Vagina (tissue), 2 donors: ENCODE measurements around the gene TMPRSS15. TPM values are rescaled to one million over a fixed set of nuclear protein-coding genes. Genes with fewer than 3 reads are reported as not detected.

Experiments used
- DNase-seq, 2 donors: peaks; one replicate each; pipeline ENCODE4 v3.0.0-alpha.2; 2017; ENCODE audit errors: extremely low spot score in 2 of 2
- H3K27ac ChIP-seq: fragments of 200-600 bp; sonication (generic); one replicate; pipeline ENCODE4 v1.5.1; 2019
- H3K27me3 ChIP-seq: fragments of 200-600 bp; sonication (generic); one replicate; pipeline ENCODE4 v1.5.1; 2019
- H3K36me3 ChIP-seq, 2 donors: fragments of 200-600 bp; sonication (generic); one replicate each; pipeline ENCODE4 v1.5.1; 2017 to 2019
- H3K4me1 ChIP-seq: fragments of 200-600 bp; sonication (generic); one replicate; pipeline ENCODE4 v1.5.1; 2019
- H3K4me3 ChIP-seq, 2 donors: fragments of 200-600 bp; sonication (generic); 1 replicate in 1 of 2; 2 replicates in 1 of 2; pipeline ENCODE4 v1.5.1; 2016 to 2019
- H3K9me3 ChIP-seq: fragments of 200-600 bp; sonication (generic); one replicate; pipeline ENCODE4 v1.5.1; 2019
- POLR2A ChIP-seq, 2 donors: fragments of 450-650 bp; IDR thresholded peaks; one replicate each; pipeline ENCODE4 v1.6.1; 2017; ENCODE audit warnings: antibody characterized with exemption in 2 of 2, mild to moderate bottlenecking in 2 of 2, moderate library complexity in 2 of 2
- POLR2AphosphoS5 ChIP-seq, 2 donors: sonication (generic); formaldehyde crosslinking; IDR thresholded peaks; one replicate each; pipeline ENCODE4 v1.9.0; 2017; ENCODE audit warnings: antibody characterized with exemption in 2 of 2, mild to moderate bottlenecking in 2 of 2, low read depth in 1 of 2; ENCODE audit not compliant: insufficient read depth in 1 of 2
- intact Hi-C: fragments of 100-400 bp; cut with DNase I; formaldehyde crosslinking; loops from one replicate; pipeline ENCODE4 v1.15.1; 2023
- total RNA-seq: library from RNA; depleted of rRNA; stranded (reverse); fragments of >200 nt; gene quantifications from one replicate; pipeline ENCODE4 v1.2.3, GENCODE V29; 2016
- TF ChIP-seq, protein P1 (sequence below), 3 experiments: fragments of 450-650 bp in 2 of 3; fragments of 200-600 bp in 1 of 3; sonication (generic) in 1 of 3; IDR thresholded peaks; one replicate each; pipeline ENCODE4 v1.5.1; 2017 to 2019; ENCODE audit warnings: antibody characterized with exemption in 3 of 3, mild to moderate bottlenecking in 2 of 3, moderate library complexity in 2 of 3

The TMPRSS15 gene
- total RNA-seq, 1 donor from 2014 or later = not detected

DNA sequence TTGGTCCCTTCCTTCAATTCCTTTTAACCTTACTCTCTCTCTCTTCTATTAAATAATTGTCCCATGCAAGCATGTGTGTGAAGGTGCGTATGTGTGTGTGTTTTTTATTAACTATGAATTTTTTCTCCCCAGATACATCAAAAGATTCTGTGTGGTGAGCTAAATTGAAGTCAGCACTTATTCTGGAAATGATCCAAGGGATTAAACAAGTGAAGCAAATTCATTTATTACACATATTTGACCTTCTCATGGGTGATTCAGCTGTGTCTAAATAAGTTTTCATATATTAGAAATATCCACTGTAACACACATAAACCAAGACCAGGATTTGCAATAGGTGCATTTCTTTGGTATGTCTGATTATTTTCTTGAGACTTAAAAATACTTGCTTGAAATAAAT, 134.7 kb downstream of the TMPRSS15 start:
- no peaks in the 10 kb centered on the region for H3K9me3 ChIP-seq
- intact Hi-C loops = no loop called here
- no peak overlapping the region for H3K27ac ChIP-seq
- H3K27me3 ChIP-seq = no peaks in the 10 kb centered on the region
- H3K4me1 ChIP-seq = no peaks in the 10 kb centered on the region
- no peak for DNase-seq
- no peaks in the 10 kb centered on the region for H3K36me3 ChIP-seq
- H3K4me3 ChIP-seq = no peak overlapping the region
- TF ChIP-seq POLR2A (IDR thresholded peaks at IDR 0.05) = no peak
- no peak for TF ChIP-seq POLR2AphosphoS5 (IDR thresholded peaks at IDR 0.05; ENCODE audit: insufficient read depth in 1 of 2, low read depth in 1 of 2)

DNA sequence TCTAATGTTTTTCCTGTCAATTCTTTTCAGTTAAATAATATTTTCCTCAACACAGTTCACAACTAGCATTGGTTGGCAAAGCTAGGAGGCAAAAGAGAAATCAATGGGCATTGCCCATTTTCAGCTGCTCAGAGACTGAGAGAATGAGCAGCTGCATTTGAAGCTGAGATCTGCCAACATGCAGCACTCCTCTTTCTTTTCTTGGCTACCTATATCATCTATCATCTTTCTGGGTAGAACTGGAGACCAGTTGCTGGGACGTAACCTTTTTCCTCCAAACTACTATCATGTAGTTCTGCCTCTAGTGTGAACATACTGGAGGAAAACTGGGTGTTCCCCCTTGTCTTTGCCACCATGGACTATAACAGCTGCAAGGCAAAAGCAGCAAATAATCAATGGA, 136.1 kb downstream of the TMPRSS15 start:
- TF ChIP-seq, protein P1, sequence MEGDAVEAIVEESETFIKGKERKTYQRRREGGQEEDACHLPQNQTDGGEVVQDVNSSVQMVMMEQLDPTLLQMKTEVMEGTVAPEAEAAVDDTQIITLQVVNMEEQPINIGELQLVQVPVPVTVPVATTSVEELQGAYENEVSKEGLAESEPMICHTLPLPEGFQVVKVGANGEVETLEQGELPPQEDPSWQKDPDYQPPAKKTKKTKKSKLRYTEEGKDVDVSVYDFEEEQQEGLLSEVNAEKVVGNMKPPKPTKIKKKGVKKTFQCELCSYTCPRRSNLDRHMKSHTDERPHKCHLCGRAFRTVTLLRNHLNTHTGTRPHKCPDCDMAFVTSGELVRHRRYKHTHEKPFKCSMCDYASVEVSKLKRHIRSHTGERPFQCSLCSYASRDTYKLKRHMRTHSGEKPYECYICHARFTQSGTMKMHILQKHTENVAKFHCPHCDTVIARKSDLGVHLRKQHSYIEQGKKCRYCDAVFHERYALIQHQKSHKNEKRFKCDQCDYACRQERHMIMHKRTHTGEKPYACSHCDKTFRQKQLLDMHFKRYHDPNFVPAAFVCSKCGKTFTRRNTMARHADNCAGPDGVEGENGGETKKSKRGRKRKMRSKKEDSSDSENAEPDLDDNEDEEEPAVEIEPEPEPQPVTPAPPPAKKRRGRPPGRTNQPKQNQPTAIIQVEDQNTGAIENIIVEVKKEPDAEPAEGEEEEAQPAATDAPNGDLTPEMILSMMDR (IDR thresholded peaks at IDR 0.05) = no peak
- TF ChIP-seq POLR2AphosphoS5 (IDR thresholded peaks at IDR 0.05; ENCODE audit: insufficient read depth in 1 of 2, low read depth in 1 of 2) (no peak), POLR2A (IDR thresholded peaks at IDR 0.05) (no peak)
- no peaks in the 10 kb centered on the region for H3K4me1 ChIP-seq
- H3K4me3 ChIP-seq = no peak overlapping the region
- H3K27ac ChIP-seq = no peak overlapping the region
- no peaks in the 10 kb centered on the region for H3K9me3 ChIP-seq
- no peaks in the 10 kb centered on the region for H3K36me3 ChIP-seq
- intact Hi-C loops = no loop called here
- no peak for DNase-seq
- H3K27me3 ChIP-seq = no peaks in the 10 kb centered on the region

DNA sequence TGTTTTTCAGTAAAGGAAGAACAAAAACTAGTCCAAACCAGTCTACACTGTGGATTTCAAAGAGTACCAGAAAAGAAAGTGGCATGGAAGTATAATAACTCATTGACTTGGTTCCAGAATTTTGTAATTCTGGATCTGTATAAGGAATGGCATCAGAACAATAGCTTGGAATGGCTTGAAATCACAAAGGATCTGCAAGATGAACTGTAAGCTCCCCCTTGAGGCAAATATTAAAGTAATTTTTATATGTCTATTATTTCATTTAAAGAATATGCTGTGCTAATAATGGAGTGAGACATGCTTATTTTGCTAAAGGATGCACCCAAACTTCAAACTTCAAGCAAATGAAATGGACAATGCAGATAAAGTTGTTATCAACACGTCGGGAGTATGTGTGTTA, 137.6 kb downstream of the TMPRSS15 start:
- H3K4me3 ChIP-seq = no peak overlapping the region
- H3K9me3 ChIP-seq = no peaks in the 10 kb centered on the region
- H3K4me1 ChIP-seq = no peaks in the 10 kb centered on the region
- H3K27ac ChIP-seq = no peak overlapping the region
- H3K27me3 ChIP-seq = no peaks in the 10 kb centered on the region
- no peaks in the 10 kb centered on the region for H3K36me3 ChIP-seq
- TF ChIP-seq POLR2AphosphoS5 (IDR thresholded peaks at IDR 0.05; ENCODE audit: insufficient read depth in 1 of 2, low read depth in 1 of 2) (no peak), POLR2A (IDR thresholded peaks at IDR 0.05) (no peak)
- TF ChIP-seq, protein P1 (IDR thresholded peaks at IDR 0.05) = no peak
- intact Hi-C loops = no loop called here
- DNase-seq = no peak

DNA sequence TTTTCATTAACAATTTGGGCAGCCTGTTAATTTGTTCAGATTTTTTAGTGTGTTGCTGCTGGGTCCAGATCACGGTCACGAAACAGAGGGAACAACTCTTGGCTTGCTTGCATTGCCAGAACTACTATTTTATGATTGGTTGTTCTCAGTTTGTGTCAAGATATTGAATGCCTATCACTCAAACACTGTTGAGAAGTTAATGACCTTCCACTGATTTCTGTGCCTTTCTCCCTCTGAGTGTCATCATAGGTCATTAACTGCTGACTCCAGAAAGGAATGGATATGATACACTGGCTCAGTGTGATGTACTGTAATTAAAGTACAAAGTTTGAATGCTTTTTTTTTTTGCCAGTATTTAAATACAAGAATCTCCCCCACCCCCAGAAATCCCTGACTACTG, 149.8 kb downstream of the TMPRSS15 start:
- DNase-seq = no peak
- TF ChIP-seq, protein P1 (IDR thresholded peaks at IDR 0.05) = no peak
- TF ChIP-seq POLR2A (IDR thresholded peaks at IDR 0.05) (no peak), POLR2AphosphoS5 (IDR thresholded peaks at IDR 0.05; ENCODE audit: insufficient read depth in 1 of 2, low read depth in 1 of 2) (no peak)
- Histone ChIP-seq H3K27me3 (no peaks in the 10 kb centered on the region), H3K36me3 (no peaks in the 10 kb centered on the region), H3K9me3 (no peaks in the 10 kb centered on the region), H3K4me1 (no peaks in the 10 kb centered on the region), H3K4me3 (no peak overlapping the region), H3K27ac (no peak overlapping the region)
- intact Hi-C loops = no loop called here

DNA sequence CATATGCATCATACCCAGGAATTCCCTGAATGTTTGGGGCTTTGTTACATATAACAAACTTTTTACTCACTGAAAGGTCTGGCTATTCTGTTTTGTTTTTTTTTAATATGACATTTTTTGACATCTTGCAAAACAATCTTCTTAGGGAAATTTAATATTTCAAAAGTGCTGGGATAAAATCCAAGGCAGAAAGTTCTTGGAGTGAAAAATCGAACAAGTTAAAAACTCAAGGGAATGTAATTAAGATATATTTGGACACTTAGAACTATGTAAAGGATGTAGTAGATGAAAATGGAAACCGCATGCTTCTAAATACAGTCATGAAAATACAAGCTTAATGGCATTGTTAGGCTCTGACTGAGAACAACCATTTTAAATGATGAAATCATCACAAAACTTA, 150.4 kb downstream of the TMPRSS15 start:
- H3K4me1 ChIP-seq = no peaks in the 10 kb centered on the region
- intact Hi-C loops = no loop called here
- H3K4me3 ChIP-seq = no peak overlapping the region
- H3K9me3 ChIP-seq = no peaks in the 10 kb centered on the region
- DNase-seq = no peak
- H3K36me3 ChIP-seq = no peaks in the 10 kb centered on the region
- no peaks in the 10 kb centered on the region for H3K27me3 ChIP-seq
- TF ChIP-seq POLR2AphosphoS5 (IDR thresholded peaks at IDR 0.05; ENCODE audit: insufficient read depth in 1 of 2, low read depth in 1 of 2) = no peak
- no peak for TF ChIP-seq POLR2A (IDR thresholded peaks at IDR 0.05)
- TF ChIP-seq, protein P1 (IDR thresholded peaks at IDR 0.05) = no peak
- H3K27ac ChIP-seq = no peak overlapping the region
